Panc1 (cell line): ENCODE data around the gene KAT6B.

Experiments used
- CTCF ChIP-seq: fragments of 450-650 bp; IDR thresholded peaks from 2 replicates; pipeline ENCODE4 v1.5.1; 2017; ENCODE audit warnings: mild to moderate bottlenecking
- POLR2AphosphoS5 ChIP-seq: IDR thresholded peaks from 2 replicates; pipeline ENCODE4 v1.6.1; 2012; ENCODE audit warnings: mild to moderate bottlenecking, low read depth, low read length, moderate library complexity
- SIN3A ChIP-seq: IDR thresholded peaks from 2 replicates; pipeline ENCODE4 v1.6.1; 2012; ENCODE audit warnings: low read depth, mild to moderate bottlenecking, low read length, moderate library complexity, borderline replicate concordance; ENCODE audit not compliant: insufficient read depth
- TCF7L2 ChIP-seq: IDR thresholded peaks from 2 replicates; pipeline ENCODE4 v1.6.1; 2011; ENCODE audit warnings: mild to moderate bottlenecking, low read depth, low read length, inconsistent platforms
- TF ChIP-seq, protein P1 (sequence below), 2 experiments: IDR thresholded peaks; 2 replicates each; pipeline ENCODE4 v1.6.1; 2011 to 2012; ENCODE audit warnings: low read depth in 2 of 2, control low read depth in 1 of 2, low read length in 1 of 2, mild to moderate bottlenecking in 1 of 2, moderate library complexity in 1 of 2; ENCODE audit not compliant: insufficient read depth in 1 of 2

- TF ChIP-seq CTCF: no peak
- no peak for TF ChIP-seq POLR2AphosphoS5
- TF ChIP-seq TCF7L2: no peak
- TF ChIP-seq, protein P1, sequence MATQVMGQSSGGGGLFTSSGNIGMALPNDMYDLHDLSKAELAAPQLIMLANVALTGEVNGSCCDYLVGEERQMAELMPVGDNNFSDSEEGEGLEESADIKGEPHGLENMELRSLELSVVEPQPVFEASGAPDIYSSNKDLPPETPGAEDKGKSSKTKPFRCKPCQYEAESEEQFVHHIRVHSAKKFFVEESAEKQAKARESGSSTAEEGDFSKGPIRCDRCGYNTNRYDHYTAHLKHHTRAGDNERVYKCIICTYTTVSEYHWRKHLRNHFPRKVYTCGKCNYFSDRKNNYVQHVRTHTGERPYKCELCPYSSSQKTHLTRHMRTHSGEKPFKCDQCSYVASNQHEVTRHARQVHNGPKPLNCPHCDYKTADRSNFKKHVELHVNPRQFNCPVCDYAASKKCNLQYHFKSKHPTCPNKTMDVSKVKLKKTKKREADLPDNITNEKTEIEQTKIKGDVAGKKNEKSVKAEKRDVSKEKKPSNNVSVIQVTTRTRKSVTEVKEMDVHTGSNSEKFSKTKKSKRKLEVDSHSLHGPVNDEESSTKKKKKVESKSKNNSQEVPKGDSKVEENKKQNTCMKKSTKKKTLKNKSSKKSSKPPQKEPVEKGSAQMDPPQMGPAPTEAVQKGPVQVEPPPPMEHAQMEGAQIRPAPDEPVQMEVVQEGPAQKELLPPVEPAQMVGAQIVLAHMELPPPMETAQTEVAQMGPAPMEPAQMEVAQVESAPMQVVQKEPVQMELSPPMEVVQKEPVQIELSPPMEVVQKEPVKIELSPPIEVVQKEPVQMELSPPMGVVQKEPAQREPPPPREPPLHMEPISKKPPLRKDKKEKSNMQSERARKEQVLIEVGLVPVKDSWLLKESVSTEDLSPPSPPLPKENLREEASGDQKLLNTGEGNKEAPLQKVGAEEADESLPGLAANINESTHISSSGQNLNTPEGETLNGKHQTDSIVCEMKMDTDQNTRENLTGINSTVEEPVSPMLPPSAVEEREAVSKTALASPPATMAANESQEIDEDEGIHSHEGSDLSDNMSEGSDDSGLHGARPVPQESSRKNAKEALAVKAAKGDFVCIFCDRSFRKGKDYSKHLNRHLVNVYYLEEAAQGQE (IDR thresholded peaks at IDR 0.05; ENCODE audit: insufficient read depth in 1 of 2, low read depth in 2 of 2, low read length in 1 of 2): no peak
- TF ChIP-seq SIN3A: no peak
These were observed 42.1 kb downstream of the KAT6B start for GRCh38 chr10:74868392-74868977.
